Measurements from ENCODE around the gene ASB7. TPM values are rescaled to one million over a fixed set of nuclear protein-coding genes. Genes with fewer than 3 reads are reported as not detected.

The ASB7 gene, protein sequence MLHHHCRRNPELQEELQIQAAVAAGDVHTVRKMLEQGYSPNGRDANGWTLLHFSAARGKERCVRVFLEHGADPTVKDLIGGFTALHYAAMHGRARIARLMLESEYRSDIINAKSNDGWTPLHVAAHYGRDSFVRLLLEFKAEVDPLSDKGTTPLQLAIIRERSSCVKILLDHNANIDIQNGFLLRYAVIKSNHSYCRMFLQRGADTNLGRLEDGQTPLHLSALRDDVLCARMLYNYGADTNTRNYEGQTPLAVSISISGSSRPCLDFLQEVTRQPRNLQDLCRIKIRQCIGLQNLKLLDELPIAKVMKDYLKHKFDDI
- 12.9 and 13.1 TPM in 2 replicates for total RNA-seq
- long read RNA-seq, full-length matches to known transcripts, result 16 of 22 reads
- long read RNA-seq, partial matches to known transcripts, result 1 of 22 reads
- long read RNA-seq, other reads (novel, unspliced or antisense), result 5 of 22 reads

- Mint-ChIP-seq H3K27me3 (ENCODE audit: unreplicated experiment) (no peaks in the 10 kb centered on the region), H3K36me3 (ENCODE audit: unreplicated experiment) (peaks cover 18% of the 10 kb centered on the region), H3K27ac (ENCODE audit: unreplicated experiment) (peak within 1 kb of the TSS; percentile 85), H3K4me1 (ENCODE audit: unreplicated experiment) (peaks cover 25% of the 10 kb centered on the region), H3K4me3 (ENCODE audit: unreplicated experiment) (no peak within 1 kb of the TSS), H3K9me3 (ENCODE audit: unreplicated experiment) (no peaks in the 10 kb centered on the region)
- DNase-seq (ENCODE audit: extremely low spot score, unreplicated experiment), result peak; percentile 100
- TF ChIP-seq, protein P1, sequence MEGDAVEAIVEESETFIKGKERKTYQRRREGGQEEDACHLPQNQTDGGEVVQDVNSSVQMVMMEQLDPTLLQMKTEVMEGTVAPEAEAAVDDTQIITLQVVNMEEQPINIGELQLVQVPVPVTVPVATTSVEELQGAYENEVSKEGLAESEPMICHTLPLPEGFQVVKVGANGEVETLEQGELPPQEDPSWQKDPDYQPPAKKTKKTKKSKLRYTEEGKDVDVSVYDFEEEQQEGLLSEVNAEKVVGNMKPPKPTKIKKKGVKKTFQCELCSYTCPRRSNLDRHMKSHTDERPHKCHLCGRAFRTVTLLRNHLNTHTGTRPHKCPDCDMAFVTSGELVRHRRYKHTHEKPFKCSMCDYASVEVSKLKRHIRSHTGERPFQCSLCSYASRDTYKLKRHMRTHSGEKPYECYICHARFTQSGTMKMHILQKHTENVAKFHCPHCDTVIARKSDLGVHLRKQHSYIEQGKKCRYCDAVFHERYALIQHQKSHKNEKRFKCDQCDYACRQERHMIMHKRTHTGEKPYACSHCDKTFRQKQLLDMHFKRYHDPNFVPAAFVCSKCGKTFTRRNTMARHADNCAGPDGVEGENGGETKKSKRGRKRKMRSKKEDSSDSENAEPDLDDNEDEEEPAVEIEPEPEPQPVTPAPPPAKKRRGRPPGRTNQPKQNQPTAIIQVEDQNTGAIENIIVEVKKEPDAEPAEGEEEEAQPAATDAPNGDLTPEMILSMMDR (IDR thresholded peaks at IDR 0.05), result no peak
These were observed at the start of gene ASB7, which contains the start of gene LINS1 for GRCh38 chr15:100602064-100602822. TSS of gene ASB7 (plus strand) at chr15:100602589. CDS start at chr15:100612217, 9,628 bp downstream. TSS of gene LINS1 (minus strand) at chr15:100602184. CDS start at chr15:100580842, 21,342 bp downstream.

GRCh38 chr15:100553468-100553867, 48.9 kb upstream of the ASB7 start:
- Mint-ChIP-seq H3K9me3 (ENCODE audit: unreplicated experiment) (peaks cover 12% of the 10 kb centered on the region), H3K36me3 (ENCODE audit: unreplicated experiment) (peaks cover 7% of the 10 kb centered on the region), H3K4me3 (ENCODE audit: unreplicated experiment) (no peak overlapping the region), H3K27ac (ENCODE audit: unreplicated experiment) (no peak overlapping the region), H3K4me1 (ENCODE audit: unreplicated experiment) (no peaks in the 10 kb centered on the region), H3K27me3 (ENCODE audit: unreplicated experiment) (no peaks in the 10 kb centered on the region)
- DNase-seq (ENCODE audit: extremely low spot score, unreplicated experiment), result no peak
- TF ChIP-seq, protein P1 (IDR thresholded peaks at IDR 0.05), result no peak

DNA sequence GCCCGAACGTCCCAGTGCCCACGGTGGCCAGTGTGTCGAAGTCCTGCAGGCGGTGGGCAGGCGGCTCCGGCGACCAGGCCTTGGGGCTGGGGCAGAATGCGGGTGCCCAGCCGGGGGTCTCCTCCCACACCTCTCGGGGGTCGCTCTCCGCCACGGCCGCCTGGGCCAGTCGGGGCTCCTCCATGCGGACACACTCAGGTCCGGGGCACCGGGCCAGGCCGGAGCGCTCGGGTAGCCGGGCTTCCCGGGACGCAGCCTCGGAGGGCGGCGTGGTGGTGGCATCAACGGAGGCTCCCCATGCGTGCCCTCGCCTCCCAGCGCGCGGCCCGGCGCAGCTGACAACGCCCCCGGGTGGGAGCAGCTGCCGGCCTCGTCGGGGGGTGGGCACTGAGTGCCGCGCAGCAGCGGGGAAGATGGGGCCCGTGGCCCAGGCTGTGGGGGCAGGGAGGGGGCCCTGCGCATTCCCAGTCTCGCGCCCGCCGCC, 43.6 kb upstream of the ASB7 start:
- no peak for DNase-seq (ENCODE audit: extremely low spot score, unreplicated experiment)
- no peak overlapping the region for H3K4me3 Mint-ChIP-seq (ENCODE audit: unreplicated experiment)
- H3K27me3 Mint-ChIP-seq (ENCODE audit: unreplicated experiment), result no peaks in the 10 kb centered on the region
- H3K27ac Mint-ChIP-seq (ENCODE audit: unreplicated experiment), result no peak overlapping the region
- no peaks in the 10 kb centered on the region for H3K4me1 Mint-ChIP-seq (ENCODE audit: unreplicated experiment)
- no peaks in the 10 kb centered on the region for H3K9me3 Mint-ChIP-seq (ENCODE audit: unreplicated experiment)
- TF ChIP-seq, protein P1 (IDR thresholded peaks at IDR 0.05), result no peak
- peaks cover 2% of the 10 kb centered on the region for H3K36me3 Mint-ChIP-seq (ENCODE audit: unreplicated experiment)

GRCh38 chr15:100559330-100559729, 43.1 kb upstream of the ASB7 start:
- TF ChIP-seq, protein P1 (IDR thresholded peaks at IDR 0.05), result no peak
- no peak for DNase-seq (ENCODE audit: extremely low spot score, unreplicated experiment)
- Mint-ChIP-seq H3K36me3 (ENCODE audit: unreplicated experiment) (peaks cover 2% of the 10 kb centered on the region), H3K9me3 (ENCODE audit: unreplicated experiment) (no peaks in the 10 kb centered on the region), H3K4me3 (ENCODE audit: unreplicated experiment) (no peak overlapping the region), H3K27ac (ENCODE audit: unreplicated experiment) (no peak overlapping the region), H3K27me3 (ENCODE audit: unreplicated experiment) (no peaks in the 10 kb centered on the region), H3K4me1 (ENCODE audit: unreplicated experiment) (no peaks in the 10 kb centered on the region)

- no peaks in the 10 kb centered on the region for H3K4me1 Mint-ChIP-seq (ENCODE audit: unreplicated experiment)
- H3K4me3 Mint-ChIP-seq (ENCODE audit: unreplicated experiment), result no peak overlapping the region
- TF ChIP-seq, protein P1 (IDR thresholded peaks at IDR 0.05), result no peak
- no peak overlapping the region for H3K27ac Mint-ChIP-seq (ENCODE audit: unreplicated experiment)
- H3K9me3 Mint-ChIP-seq (ENCODE audit: unreplicated experiment), result no peaks in the 10 kb centered on the region
- DNase-seq (ENCODE audit: extremely low spot score, unreplicated experiment), result no peak
- H3K36me3 Mint-ChIP-seq (ENCODE audit: unreplicated experiment), result peaks cover 2% of the 10 kb centered on the region
- H3K27me3 Mint-ChIP-seq (ENCODE audit: unreplicated experiment), result no peaks in the 10 kb centered on the region
These were observed 42.1 kb upstream of the ASB7 start for GRCh38 chr15:100560323-100560722.

All from osteocyte (in vitro differentiated cells).